H1 (cell line): ENCODE data around the gene COL6A3. TPM values are rescaled to one million over a fixed set of nuclear protein-coding genes. Genes with fewer than 3 reads are reported as not detected.

Experiments used
- CTCF ChIA-PET: fragments of 300-600 bp; sonication (Branson Sonifier 250); formaldehyde crosslinking; loops from one replicate; lab custom pipeline; 2021; ENCODE audit not compliant: partially characterized antibody; lab: Charles Lee
- POLR2A ChIA-PET: fragments of 300-600 bp; sonication (Branson Sonifier 250); formaldehyde crosslinking; loops from one replicate; lab custom pipeline; 2021; ENCODE audit warnings: inconsistent platforms; ENCODE audit not compliant: partially characterized antibody; lab: Charles Lee
- DNase-seq, 2 experiments: peaks; one replicate each; pipeline versions ENCODE4 v3.0.0 to v3.0.0-alpha.2; 2010 to 2022; ENCODE audit warnings: low spot score in 2 of 2, low read depth in 1 of 2, mixed read lengths in 1 of 2
- FAIRE-seq: peaks from 2 replicates; lab custom pipeline; 2011; peaks lifted over from hg19 to GRCh38; lab: Jason Lieb, UNC
- H2AFZ ChIP-seq: 2 replicates; pipeline ENCODE4 v1.8.1; 2012; ENCODE audit warnings: low read length, inconsistent platforms
- H2AK5ac ChIP-seq: 2 replicates; pipeline ENCODE4 v1.6.1; 2013; ENCODE audit warnings: low read depth, low read length
- H2BK120ac ChIP-seq: replicated peaks from 2 replicates; pipeline ENCODE3; 2013; ENCODE audit warnings: low read depth, low read length, inconsistent platforms
- H2BK12ac ChIP-seq: 2 replicates; pipeline ENCODE4 v1.6.1; 2013; ENCODE audit warnings: low read depth, low read length
- H2BK15ac ChIP-seq: 2 replicates; pipeline ENCODE4 v1.6.1; 2013; ENCODE audit warnings: low read length
- H2BK20ac ChIP-seq: 2 replicates; pipeline ENCODE4 v1.6.1; 2013; ENCODE audit warnings: low read length
- H2BK5ac ChIP-seq: 2 replicates; pipeline ENCODE4 v1.6.1; 2013; ENCODE audit warnings: low read depth, low read length
- H3K14ac ChIP-seq: 2 replicates; pipeline ENCODE4 v1.6.1; 2013; ENCODE audit warnings: inconsistent platforms; ENCODE audit not compliant: insufficient read length
- H3K18ac ChIP-seq: 2 replicates; pipeline ENCODE4 v1.6.1; 2013; ENCODE audit warnings: low read length; ENCODE audit errors: extremely low read depth
- H3K23ac ChIP-seq: 2 replicates; pipeline ENCODE4 v1.6.1; 2013; ENCODE audit warnings: inconsistent platforms; ENCODE audit not compliant: insufficient read length
- H3K23me2 ChIP-seq: 2 replicates; pipeline ENCODE4 v1.6.1; 2013; ENCODE audit warnings: low read depth, low read length
- H3K27ac ChIP-seq: 2 replicates; pipeline ENCODE4 v1.6.1; 2011; ENCODE audit warnings: low read depth, low read length, inconsistent platforms
- H3K27me3 ChIP-seq, 4 experiments: replicated peaks in 1 of 4; 1 replicate in 1 of 4; 2 replicates in 3 of 4; pipeline versions ENCODE4 v1.6.1 to v1.8.1; 2011 to 2013; ENCODE audit warnings: low read length in 3 of 4, mild to moderate bottlenecking in 3 of 4, inconsistent platforms in 2 of 4, mixed read lengths in 2 of 4, moderate library complexity in 1 of 4; ENCODE audit not compliant: control insufficient read depth in 3 of 4, insufficient read depth in 3 of 4; ENCODE audit errors: extremely low read depth in 1 of 4
- H3K36me3 ChIP-seq, 4 experiments: 2 replicates each; pipeline versions ENCODE4 v1.6.1 to v1.8.1; 2011 to 2013; ENCODE audit warnings: mild to moderate bottlenecking in 4 of 4, low read length in 3 of 4, moderate library complexity in 2 of 4, control low read depth in 1 of 4, inconsistent platforms in 1 of 4; ENCODE audit not compliant: insufficient read depth in 4 of 4, control insufficient read depth in 2 of 4
- H3K4ac ChIP-seq: replicated peaks from 2 replicates; pipeline ENCODE3; 2013; ENCODE audit warnings: low read length, low read depth, mixed read lengths, inconsistent platforms; ENCODE audit not compliant: insufficient read length
- H3K4me1 ChIP-seq, 4 experiments: replicated peaks in 1 of 4; 1 replicate in 1 of 4; 2 replicates in 3 of 4; pipeline versions ENCODE4 v1.6.1 to v1.8.1; 2011 to 2013; ENCODE audit warnings: low read length in 3 of 4, inconsistent platforms in 2 of 4, mixed read lengths in 1 of 4; ENCODE audit not compliant: insufficient read depth in 4 of 4, control insufficient read depth in 3 of 4
- H3K4me2 ChIP-seq, 2 experiments: 2 replicates each; pipeline versions ENCODE4 v1.6.1 to v1.8.1; 2011 to 2013; ENCODE audit warnings: low read depth in 2 of 2, low read length in 2 of 2, control low read depth in 1 of 2, inconsistent platforms in 1 of 2, mild to moderate bottlenecking in 1 of 2; ENCODE audit not compliant: insufficient read depth in 1 of 2
- H3K4me3 ChIP-seq, 4 experiments: fragments of 200-600, 300-600 bp in 1 of 4; sonication (generic), shearing (Covaris generic), sonication (Bioruptor Twin) in 1 of 4; 2 replicates each; pipeline versions ENCODE4 v1.5.1 to v1.8.1; 2011 to 2016; ENCODE audit warnings: low read length in 4 of 4, low read depth in 3 of 4, control low read depth in 2 of 4, inconsistent platforms in 2 of 4, mild to moderate bottlenecking in 2 of 4, mixed read lengths in 1 of 4, moderate library complexity in 1 of 4; ENCODE audit not compliant: insufficient read depth in 2 of 4; ENCODE audit errors: extremely low read depth in 1 of 4
- H3K56ac ChIP-seq: replicated peaks from 2 replicates; pipeline ENCODE3; 2013; ENCODE audit warnings: low read depth, mild to moderate bottlenecking, mixed read lengths, low read length, inconsistent platforms; ENCODE audit not compliant: insufficient read length
- H3K79me1 ChIP-seq: 2 replicates; pipeline ENCODE4 v1.6.1; 2013; ENCODE audit warnings: low read depth, low read length, control low read depth
- H3K79me2 ChIP-seq, 2 experiments: 2 replicates each; pipeline versions ENCODE4 v1.6.1 to v1.8.1; 2012 to 2013; ENCODE audit warnings: low read length in 2 of 2, mild to moderate bottlenecking in 2 of 2, inconsistent platforms in 1 of 2; ENCODE audit not compliant: insufficient read depth in 2 of 2, control insufficient read depth in 1 of 2
- H3K9ac ChIP-seq, 4 experiments: replicated peaks in 1 of 4; 1 replicate in 1 of 4; 2 replicates in 3 of 4; pipeline versions ENCODE4 v1.6.1 to v1.8.1; 2011 to 2013; ENCODE audit warnings: low read depth in 3 of 4, low read length in 3 of 4, control low read depth in 2 of 4, mild to moderate bottlenecking in 2 of 4, moderate library complexity in 2 of 4, inconsistent platforms in 1 of 4; ENCODE audit errors: extremely low read depth in 1 of 4
- H3K9me3 ChIP-seq, 2 experiments: 2 replicates each; pipeline versions ENCODE4 v1.6.1 to v1.8.1; 2012 to 2013; ENCODE audit warnings: mild to moderate bottlenecking in 2 of 2, moderate library complexity in 2 of 2, control low read depth in 1 of 2, inconsistent platforms in 1 of 2, low read depth in 1 of 2, low read length in 1 of 2, mixed read lengths in 1 of 2; ENCODE audit not compliant: insufficient read depth in 2 of 2
- H4K20me1 ChIP-seq, 2 experiments: replicated peaks in 1 of 2; 2 replicates each; pipeline versions ENCODE3 to v1.8.1; 2011 to 2013; ENCODE audit warnings: inconsistent platforms in 2 of 2, low read length in 2 of 2, mild to moderate bottlenecking in 1 of 2; ENCODE audit not compliant: insufficient read depth in 2 of 2, control insufficient read depth in 1 of 2
- H4K5ac ChIP-seq: 2 replicates; pipeline ENCODE4 v1.6.1; 2013; ENCODE audit warnings: low read length, low read depth, mixed read lengths, inconsistent platforms; ENCODE audit not compliant: insufficient read length
- H4K8ac ChIP-seq: 2 replicates; pipeline ENCODE4 v1.8.0; 2013; ENCODE audit warnings: mild to moderate bottlenecking, moderate library complexity, low read length, inconsistent platforms; ENCODE audit not compliant: insufficient read depth; ENCODE audit errors: extremely low read depth
- H4K91ac ChIP-seq: replicated peaks from 2 replicates; pipeline ENCODE3; 2013; ENCODE audit warnings: low read length, mixed read lengths, inconsistent platforms; ENCODE audit not compliant: insufficient read length
- BRCA1 ChIP-seq: IDR thresholded peaks from 2 replicates; pipeline ENCODE4 v1.6.1; 2012; ENCODE audit warnings: low read depth, low read length, improper control_type of control experiment
- WGBS, 2 experiments: shearing (Covaris generic) in 1 of 2; methylation state at CpG; one replicate each; pipeline versions ENCODE4 v1.1.6 to v1.1.7; 2013 to 2015; ENCODE audit warnings: low lambda C conversion rate in 2 of 2, mixed read lengths in 2 of 2, inconsistent platforms in 1 of 2, low coverage in 1 of 2, missing lambda C conversion rate in 1 of 2; ENCODE audit not compliant: insufficient replicate concordance in 2 of 2, insufficient coverage in 1 of 2, insufficient read length in 1 of 2; ENCODE audit errors: extremely low coverage in 1 of 2, missing lambda C conversion rate in 1 of 2; 5-methylcytosine and 5-hydroxymethylcytosine counted together
- polyA plus RNA-seq, 7 experiments: library from polyadenylated mRNA; depleted of rRNA in 3 of 7; stranded (reverse) in 5 of 7; unstranded in 2 of 7; fragments of >200 nt in 5 of 7; fragments of 200-250 nt in 2 of 7; gene quantifications; 1 replicate in 5 of 7; 2 replicates in 1 of 7; 4 replicates in 1 of 7; pipeline versions ENCODE4 v1.2.1 to v1.2.3, GENCODE V29; 2011 to 2013; ENCODE audit warnings: missing spikeins in 2 of 7, mixed read lengths in 2 of 7
- total RNA-seq: library from RNA; stranded (reverse); fragmentation: NEBNext Ultra II Directional; extraction: Animal tissue kit (Norgen Biotek cat#: 25700); gene quantifications from 2 replicates; pipeline ENCODE4 v1.2.1, GENCODE V29; 2021

The COL6A3 gene
- total and polyA plus RNA-seq, 2 of the 8 experiments (the other 6 are each of a cell fraction or from before 2014, with no cell fraction given) = 1.2 to 3.4 TPM

- no peak overlapping the region for H3K4me2 ChIP-seq
- no peak overlapping the region for H3K56ac ChIP-seq
- H3K9me3 ChIP-seq = 0 out of 4 replicates have a peak, but pooled peaks cover 0 to 3% of the 10 kb centered on the region in 2 experiments
- no peak for FAIRE-seq
- no peak overlapping the region for H3K14ac ChIP-seq
- no peak overlapping the region for H2BK20ac ChIP-seq
- no peak overlapping the region for H3K4me3 ChIP-seq
- H3K4me1 ChIP-seq = no peaks in the 10 kb centered on the region
- WGBS, 2 experiments = 95% methylated on average over 23 of the region's 24 CpGs; no CpG with 5 or more reads in 1 of the 2 experiments
- no peak overlapping the region for H2BK12ac ChIP-seq
- H3K27ac ChIP-seq = no peak overlapping the region
- no peak overlapping the region for H2BK5ac ChIP-seq
- H3K27me3 ChIP-seq = no peaks in the 10 kb centered on the region
- H4K5ac ChIP-seq = no peak overlapping the region
- H3K79me2 ChIP-seq = no peaks in the 10 kb centered on the region
- H3K23ac ChIP-seq = no peak overlapping the region
- H2BK15ac ChIP-seq = no peak overlapping the region
- H2AK5ac ChIP-seq = no peak overlapping the region
- no peak overlapping the region for H3K18ac ChIP-seq
- H3K23me2 ChIP-seq = no peaks in the 10 kb centered on the region
- H4K8ac ChIP-seq = no peak overlapping the region
- no peaks in the 10 kb centered on the region for H3K79me1 ChIP-seq
- no peak overlapping the region for H3K4ac ChIP-seq
- no peak overlapping the region for H4K91ac ChIP-seq
- CTCF ChIA-PET = interaction anchor here (1.1 kb wide), 1 partner anchor 49 kb away, joined by 3 read pairs; no protein-coding TSS in a partner anchor
- no peaks in the 10 kb centered on the region for H4K20me1 ChIP-seq
- no peak overlapping the region for H2AFZ ChIP-seq
- POLR2A ChIA-PET = no interaction called here
- DNase-seq = no peak
- H3K9ac ChIP-seq = no peak overlapping the region
- no peak overlapping the region for H2BK120ac ChIP-seq
- no peak for TF ChIP-seq BRCA1
- no peaks in the 10 kb centered on the region for H3K36me3 ChIP-seq
Measured at GRCh38 chr2:237371856-237372255, 42.1 kb downstream of the COL6A3 start.
